GM18507 (cell line): Measurements from ENCODE around the gene PPHLN1.

Experiments
- DNase-seq: peaks from one replicate; pipeline ENCODE4 v3.0.0; 2011; ENCODE audit warnings: low read depth; ENCODE audit not compliant: insufficient read length; ENCODE audit errors: extremely low spot score
- FAIRE-seq: peaks from 2 replicates; lab custom pipeline; 2011; peaks lifted over from hg19 to GRCh38; lab: Jason Lieb, UNC

The PPHLN1 gene

DNA sequence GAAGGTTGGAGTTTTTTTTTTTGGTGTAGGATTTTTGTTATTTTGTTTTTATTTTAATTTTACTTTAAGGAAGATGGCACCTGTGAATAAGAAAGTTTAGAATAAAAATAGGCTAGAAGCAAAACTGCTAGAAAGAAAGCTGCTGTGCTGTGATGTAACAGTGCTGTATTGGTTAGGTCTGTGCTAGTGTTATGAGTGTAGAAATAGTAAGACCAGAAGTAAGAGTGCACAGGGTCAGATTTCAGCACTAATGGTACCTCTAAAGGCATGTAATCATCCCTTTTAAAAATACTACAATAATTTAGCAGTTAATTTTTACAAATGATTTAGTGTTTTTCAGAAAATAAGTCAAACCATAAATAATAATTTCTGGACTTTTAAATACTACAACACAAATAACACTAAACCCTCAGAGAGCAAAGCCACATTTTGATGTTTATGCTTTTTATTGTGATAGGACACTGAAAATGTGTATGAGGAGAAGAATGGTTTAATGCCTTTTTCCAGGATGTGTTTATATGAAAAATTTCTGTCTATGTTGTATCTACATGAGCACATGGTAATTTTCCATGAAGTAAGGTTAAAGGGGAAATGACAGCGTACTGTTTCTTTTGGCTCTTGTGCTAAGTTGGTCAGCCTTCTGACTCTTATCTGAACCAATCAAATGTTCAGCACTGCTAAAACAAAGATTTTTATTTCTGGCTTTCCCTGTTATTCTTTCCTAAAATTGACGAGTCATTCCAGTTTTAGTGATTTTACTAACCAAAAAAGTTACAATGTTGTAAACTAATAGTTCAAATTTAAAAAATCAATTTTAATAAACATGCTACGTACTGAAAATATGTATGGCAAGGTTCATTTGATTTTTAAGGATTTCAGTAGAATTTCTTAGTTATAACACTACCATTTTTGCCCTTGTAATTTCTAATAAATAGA lies 96.1 kb downstream of the PPHLN1 start:
- FAIRE-seq (no peak), DNase-seq (no peak)

DNA sequence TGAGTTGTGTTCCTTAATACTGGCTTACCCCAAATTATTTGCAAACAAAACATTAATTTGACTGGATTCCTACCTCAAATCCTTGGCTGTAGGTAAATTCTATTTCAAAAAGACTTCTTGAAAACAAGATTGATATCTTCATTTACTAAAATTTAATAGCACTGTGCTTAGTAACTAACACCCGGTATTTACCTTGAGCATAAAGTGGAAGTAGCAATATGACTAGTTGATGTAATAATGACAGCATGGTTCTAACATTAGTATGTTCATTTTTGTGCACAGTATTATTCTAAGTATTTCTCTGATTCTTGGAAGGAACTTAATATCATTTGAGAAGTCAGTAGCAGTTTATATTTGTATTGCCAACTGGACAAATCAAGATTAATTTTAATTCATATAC lies 96.8 kb downstream of the PPHLN1 start:
- FAIRE-seq: no peak
- no peak for DNase-seq

DNA sequence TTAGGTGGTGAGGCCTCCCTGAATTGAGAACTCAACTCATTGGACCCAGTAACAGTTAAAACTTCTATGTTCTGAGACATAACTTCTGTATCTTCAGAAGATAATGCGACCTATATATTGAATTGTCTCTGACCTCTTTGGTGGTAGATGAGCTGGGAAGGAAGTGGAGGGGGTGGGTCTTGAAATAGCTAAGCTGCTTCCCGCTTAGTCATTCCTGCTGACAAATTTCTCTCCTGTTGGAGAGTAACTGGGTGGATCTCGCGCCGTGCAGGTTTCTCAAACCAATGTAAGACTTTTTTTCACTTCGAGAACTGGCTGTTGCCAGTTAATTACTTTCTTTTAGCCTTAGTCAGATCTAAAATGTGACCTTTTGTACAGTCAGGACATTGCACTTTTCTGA lies 100.8 kb downstream of the PPHLN1 start:
- peak; percentile 26 for FAIRE-seq
- no peak for DNase-seq

DNA sequence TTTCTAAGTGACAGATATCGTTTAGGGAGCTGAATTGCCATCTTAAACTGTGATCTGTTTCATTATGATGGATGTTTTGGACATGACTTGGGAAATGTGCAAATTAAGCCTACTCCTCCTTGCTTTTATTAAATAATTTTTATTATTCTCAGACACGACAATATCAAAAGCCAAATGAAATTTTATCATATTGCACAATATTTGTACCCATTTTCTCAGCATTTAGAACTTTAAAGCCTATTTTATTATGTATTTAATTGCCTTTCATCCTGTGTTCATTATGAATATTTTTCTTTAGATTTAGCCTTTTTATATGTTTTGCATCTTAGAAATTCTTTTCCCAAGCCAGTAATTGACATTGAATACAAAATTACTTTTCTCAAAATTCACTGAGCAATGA lies 102.9 kb downstream of the PPHLN1 start:
- FAIRE-seq (no peak), DNase-seq (no peak)

DNA sequence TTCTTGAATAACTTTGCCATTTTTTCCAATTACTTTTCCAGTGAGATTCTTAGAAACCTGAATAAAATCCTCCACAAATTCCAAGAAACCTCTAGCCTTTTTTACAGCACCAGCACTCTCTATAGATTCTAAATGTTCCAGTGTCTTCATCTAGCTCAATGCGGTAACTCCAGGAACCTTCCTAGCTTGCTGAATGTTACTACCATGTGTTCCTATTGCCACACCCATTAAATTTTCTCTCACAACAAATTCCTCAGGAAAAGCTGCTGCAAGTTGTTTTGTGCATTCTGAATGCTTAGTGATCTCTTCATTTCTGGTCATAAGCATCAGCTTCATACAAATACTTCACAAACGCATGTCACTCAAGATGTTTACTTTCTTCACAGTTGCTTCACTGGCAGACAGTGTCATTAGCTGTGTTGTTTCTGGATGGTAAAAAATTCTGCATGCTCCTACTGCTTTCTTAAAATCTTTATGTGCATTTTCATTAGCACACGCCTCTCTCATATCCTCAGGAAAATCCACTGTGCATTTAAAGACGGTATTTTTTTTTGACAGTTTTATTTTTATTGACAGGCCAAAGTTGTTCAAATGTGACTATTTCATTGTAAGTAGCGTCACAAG lies 106.7 kb downstream of the PPHLN1 start:
- FAIRE-seq: no peak
- no peak for DNase-seq

DNA sequence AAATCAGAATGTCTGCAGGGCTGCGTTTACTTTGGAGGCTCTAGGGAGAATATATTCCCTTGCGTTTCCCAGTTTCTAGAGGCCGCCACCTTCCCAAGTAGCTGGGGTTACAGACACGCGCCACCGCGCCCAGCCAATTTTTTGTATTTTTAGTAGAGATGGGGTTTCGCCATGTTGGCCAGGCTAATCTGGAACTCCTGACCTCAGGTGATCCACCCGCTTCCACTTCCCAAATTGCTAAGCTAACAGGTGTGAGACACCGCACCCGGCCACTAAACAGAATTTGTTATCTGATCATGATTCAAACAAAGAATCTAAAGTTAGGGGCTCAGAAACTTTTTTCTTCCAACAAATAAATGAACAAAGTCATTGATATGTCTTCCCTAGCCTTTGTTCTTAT lies 114.6 kb downstream of the PPHLN1 start:
- DNase-seq (no peak), FAIRE-seq (no peak)

DNA sequence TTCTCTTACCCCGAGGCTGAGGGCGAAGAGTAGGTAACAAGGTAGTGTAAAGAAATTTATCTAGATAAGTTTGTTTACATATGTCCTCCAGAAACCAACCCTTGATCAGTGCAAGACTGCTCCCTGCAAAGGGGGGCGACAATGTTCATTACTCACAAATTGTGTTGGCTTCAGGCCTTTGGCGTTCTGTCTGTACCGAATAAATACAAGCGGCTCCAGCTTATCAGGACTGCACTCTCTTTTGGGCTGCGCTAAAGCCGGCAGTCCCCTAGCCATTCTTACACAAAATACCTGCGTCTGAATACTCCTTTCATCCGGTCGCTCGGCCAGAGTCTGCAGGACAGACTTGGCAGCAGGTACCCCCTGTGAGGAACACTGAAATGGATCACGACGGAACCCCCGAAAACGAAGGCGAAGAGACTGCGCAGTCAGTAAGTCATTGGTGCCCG lies 116.4 kb downstream of the PPHLN1 start:
- DNase-seq (no peak), FAIRE-seq (no peak)

DNA sequence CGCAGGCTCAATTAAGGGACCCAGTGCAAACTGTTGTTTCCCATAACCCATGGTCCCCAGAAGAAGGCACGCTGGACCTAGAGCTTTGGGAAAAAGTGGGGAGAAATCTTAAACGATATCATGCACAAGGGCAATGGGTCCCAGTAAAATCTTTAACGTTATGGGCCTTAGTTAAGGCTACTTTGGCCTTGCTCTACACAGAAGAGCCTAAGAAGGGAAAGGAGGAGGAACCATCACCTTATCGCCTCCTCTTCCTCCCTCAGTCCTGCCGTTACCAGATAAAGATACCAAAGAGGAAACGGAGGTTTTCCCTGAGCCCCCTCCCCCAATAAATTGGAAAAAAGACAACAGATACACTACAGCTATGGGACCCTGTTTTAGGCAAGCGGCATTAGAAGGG lies 116.9 kb downstream of the PPHLN1 start:
- no peak for FAIRE-seq
- DNase-seq: no peak

DNA sequence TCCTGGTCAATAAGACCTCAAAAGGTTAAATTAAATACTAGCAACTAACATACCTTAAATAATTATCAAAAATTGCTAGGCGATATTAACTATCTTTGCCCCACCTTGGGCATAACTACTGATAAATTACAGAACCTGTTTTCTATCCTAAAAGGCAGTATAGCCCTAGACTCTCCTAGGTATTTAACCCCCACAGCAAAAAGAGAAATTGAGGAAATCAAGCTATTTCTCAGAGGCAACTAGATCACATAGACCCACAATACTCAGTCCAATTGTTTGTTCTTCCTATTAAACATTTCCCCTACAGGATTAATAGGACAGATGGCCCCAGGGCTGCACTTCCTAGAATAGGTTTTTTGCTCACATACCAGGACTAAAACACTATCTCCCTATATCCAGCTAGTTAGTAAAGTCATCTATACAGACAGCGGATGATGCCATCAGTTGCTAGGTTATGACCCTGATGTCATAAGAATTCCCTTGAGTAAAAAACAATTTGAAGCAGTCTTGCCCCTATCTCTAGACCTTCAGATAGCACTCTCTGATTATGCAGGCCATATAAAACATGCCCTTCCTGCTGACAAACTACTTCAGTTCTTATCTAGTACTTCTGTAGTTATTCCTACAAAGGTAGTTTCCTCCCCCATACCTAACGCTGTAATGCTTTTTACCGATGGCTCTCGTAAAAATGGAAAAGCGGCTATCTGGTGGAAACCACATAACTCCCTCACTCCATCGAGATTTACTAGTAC lies 118.4 kb downstream of the PPHLN1 start:
- no peak for DNase-seq

DNA sequence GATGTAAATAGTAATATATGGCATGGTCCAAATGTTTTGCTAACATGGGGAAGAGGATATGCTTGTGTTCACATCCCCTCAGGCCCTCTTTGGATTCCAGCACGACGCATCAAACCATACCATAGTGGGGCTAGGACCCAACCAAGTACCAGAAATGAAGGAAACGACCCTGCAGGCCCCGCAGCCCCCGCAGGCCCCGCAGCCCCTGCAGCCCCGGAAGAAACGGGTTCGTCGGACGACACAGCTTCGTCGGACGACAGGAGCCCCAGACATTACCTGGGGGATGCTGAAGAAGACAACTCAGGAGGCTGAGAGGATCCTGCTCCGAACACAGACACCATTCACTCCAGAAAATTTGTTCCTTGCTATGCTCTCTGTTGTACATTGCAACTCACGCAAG lies 119.9 kb downstream of the PPHLN1 start:
- FAIRE-seq: no peak

More for the DNA sequence above, 118.4 kb downstream of the PPHLN1 start:
- FAIRE-seq: no peak

DNA sequence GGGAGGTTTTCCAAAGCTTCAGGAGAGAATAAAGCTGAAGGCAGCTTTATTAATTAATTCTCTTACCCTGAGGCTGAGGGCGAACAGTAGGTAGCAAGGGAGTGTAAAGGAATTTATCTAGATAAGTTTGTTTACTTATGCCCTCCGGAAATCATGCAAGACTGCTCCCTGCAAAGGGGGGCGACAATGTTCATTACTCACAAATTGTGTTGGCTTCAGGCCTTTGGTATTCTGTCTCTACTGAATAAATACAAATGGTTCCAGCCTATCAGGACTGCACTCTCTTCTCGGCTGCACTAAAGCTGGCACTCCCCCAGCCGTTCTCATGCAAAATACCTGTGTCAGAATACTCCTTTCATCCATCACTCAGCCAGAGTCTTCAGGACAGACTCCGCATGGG lies 120.8 kb downstream of the PPHLN1 start:
- no peak for DNase-seq
- no peak for FAIRE-seq

More for the DNA sequence above, 119.9 kb downstream of the PPHLN1 start:
- no peak for DNase-seq

DNA sequence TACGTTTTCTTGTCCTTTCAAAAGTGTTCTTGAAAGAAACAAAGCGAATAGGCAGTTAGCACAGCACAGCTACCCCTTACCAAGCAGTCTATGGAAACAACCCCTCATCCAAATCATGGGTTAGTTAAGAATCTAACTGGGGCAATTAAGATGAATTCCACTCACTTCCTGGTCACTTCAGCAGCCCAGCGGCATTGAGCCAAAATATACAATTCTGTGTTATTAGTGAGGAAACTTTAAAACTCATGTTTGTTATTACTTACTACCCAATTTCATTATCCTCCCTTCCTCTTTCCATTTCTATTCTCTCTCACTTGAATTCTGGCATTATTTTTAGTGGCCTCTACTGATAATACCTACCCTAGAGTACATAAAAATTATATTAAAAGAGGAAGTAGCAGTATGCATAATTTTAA lies 121.4 kb downstream of the PPHLN1 start:
- FAIRE-seq (no peak), DNase-seq (no peak)

DNA sequence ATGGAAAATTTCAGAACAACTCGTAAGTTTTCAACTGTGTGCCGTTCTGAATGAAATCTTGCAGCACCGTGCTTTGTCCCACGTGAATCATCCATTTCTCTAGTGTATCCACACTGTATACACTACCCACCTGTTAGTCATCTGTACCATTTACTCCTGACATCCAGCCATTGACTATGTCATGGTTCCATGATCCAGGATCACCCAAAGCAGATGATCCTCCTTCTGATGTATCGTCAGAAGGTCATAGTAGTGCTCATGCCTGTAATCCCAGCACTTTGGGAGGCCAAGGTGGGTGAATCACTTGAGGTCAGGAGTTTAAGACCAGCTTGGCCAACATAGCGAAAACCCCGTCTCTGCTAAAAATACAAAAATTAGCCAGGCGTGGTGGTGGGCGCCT lies 122.9 kb downstream of the PPHLN1 start:
- DNase-seq: no peak
- FAIRE-seq: no peak

DNA sequence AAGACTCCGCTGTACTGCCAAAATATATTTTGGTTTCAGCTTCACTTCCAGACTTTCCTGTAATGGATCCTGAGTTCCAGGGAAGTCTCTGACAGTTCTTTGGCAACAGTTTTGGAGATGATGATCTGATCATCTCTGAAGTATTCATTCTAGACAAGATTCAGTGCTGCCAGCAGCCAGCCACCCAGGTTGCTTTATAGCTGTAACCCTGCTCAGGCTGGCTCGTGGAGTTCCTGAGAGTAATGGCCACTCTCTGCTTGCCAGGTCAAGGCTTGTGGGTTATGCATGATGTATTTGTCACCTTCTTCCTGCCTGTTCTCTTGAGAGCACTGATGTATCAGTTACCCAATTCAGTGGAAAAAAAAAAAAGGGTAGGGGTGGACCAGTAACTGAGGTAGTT lies 124.3 kb downstream of the PPHLN1 start:
- DNase-seq (no peak), FAIRE-seq (no peak)

DNA sequence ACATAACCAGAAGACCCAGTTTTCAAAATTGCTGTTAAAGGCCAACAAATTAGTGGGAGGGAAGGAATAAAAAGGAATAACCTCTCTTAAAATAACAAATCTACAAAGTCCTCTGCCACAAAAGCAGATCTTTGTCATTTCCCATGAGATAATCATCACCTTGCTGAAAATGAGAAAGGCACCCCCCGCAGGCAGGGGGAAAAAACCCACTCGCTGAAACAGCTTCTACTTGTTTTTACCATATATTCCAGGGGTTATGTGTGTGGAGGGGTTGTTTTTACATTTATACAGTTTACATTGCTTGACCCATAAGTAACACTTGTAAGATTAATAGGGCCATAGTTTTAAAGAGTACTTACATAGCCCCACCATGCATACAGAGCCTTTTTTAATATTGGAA lies 132.6 kb downstream of the PPHLN1 start:
- DNase-seq (no peak), FAIRE-seq (no peak)

DNA sequence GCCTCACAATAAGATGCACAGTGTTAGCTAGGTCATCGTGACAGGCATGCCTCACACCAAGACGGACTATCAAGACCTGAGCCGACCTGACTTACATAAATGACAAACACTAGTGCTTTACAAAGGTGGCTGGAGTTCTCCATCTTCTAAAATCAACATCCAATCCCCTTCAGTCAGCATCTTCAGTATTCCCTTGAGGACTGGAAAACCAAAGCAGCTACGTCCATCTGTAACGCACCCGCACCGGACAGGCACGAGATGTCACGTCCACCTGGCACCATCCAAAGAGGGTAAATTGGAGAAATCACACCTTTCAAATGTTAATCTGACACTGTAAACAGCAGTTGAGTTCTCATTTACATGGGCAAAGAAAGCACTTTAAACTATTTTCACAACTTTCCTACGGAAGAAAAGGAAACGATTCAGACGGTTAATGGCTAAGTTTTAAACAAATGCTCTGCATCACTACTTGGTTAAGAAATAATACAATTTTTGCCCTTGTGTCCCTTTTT lies 133.4 kb downstream of the PPHLN1 start:
- no peak for FAIRE-seq
- DNase-seq: no peak

DNA sequence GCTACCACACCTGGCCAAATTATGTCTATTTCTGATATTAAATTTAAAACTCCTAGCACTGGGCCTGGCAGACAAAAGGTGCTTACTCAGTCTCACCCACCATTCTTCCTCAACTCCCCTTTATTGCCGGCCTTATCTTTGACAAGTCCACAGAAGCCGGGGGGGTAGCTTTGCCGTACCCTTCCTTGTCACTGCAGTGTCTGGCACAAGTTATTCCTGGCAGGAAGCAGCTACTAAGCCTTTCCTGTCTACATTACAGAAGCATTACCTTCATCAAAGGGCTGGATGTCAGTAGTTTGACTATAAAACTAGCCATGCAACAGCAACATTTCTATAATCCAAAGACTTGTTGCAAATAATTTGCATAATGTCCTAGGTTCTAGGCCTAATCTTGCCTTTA lies 136.5 kb downstream of the PPHLN1 start:
- DNase-seq (no peak), FAIRE-seq (no peak)

DNA sequence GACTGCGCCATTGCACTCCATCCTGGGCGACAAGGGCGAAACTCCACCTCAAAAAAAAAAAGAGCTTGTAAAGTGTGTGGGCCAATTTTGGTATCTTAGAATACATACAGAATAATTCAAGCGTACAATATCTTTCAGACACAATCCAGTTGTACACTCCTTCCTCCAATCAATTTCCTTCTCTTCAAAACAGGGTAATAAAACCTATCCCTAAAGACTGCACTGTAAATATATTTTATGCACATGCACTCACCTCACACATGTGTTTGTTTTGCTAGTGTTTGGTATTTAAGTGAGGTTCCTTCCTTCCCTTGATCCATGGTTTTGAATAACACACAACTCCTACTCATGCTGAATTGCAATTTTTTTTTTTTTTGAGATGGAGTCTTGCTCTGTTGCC lies 137.7 kb downstream of the PPHLN1 start:
- no peak for FAIRE-seq
- DNase-seq: no peak

DNA sequence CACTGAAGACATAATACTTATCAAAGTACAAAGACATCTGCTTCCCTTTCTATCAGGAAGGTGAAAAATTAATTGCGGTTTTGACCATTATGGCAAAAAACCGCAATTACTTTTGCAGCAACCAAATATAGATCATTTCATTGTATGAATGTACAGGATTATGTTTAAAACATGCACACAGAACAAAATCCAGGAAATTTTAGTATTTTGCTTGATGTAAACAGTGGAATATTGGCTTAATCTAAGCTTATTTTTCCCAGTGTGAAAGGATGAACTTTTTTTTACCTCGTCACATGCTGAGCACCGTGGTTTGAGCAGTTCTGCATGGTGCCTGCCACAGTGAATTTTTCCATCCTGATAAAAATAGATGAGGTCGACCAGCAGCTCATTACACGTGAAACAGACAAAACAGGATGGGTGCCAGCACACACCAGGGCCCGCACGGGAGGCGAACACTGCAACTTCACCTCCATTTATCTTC lies 142.4 kb downstream of the PPHLN1 start:
- no peak for DNase-seq
- FAIRE-seq: peak; percentile 52

DNA sequence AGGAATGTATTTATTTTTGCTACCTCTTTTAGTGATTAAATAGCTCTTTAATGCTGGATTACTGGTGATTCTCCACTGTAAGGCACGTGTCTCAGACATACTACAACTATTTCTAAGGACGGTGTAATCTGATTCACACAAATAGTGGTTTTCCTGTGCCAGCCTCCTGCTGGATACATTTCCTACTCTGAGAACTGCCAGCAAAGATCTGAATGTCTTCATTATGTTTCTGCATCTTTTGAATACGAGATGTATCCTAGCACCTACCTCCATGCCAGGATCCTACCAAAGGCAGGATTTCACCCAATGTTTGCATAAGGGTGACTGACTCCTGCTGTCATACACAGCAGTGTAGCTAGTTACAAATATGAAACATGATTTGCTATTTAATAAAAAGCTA lies 143.0 kb downstream of the PPHLN1 start:
- DNase-seq: no peak
- no peak for FAIRE-seq
